Measurements from ENCODE around the gene IFNA13.

Gene IFNA13

DNA sequence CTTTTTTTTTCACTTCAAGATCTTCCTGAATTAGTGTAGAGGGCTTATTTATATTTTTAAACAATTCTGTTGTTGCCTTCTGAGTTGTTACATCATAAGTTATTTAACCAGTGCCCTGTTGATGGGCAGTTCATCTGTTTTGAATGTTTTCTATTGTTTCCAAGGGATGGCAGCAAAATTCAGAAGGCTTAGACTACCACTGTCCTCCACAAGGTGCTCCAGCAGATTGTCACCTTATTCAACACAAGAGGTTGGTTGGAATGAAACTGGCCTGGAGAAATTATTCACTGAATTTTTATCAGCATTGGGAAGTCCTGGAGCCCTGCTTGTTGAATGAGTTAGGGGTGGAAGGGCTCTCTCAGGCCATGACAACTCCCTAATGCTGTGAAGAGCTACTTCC, 31.4 kb downstream of the IFNA13 start:
- no peak overlapping the region for H3K4me2 ChIP-seq (ENCODE audit: insufficient read depth, low read length, poor library complexity, severe bottlenecking)
- peaks cover 5% of the 10 kb centered on the region for H3K79me1 ChIP-seq (ENCODE audit: low read depth, low read length)
- H2BK15ac ChIP-seq (ENCODE audit: low read length) = no peak overlapping the region
- peaks cover 0 to 25% of the 10 kb centered on the region in 2 donors for H3K36me3 ChIP-seq (replicated peaks in 1 of 2; ENCODE audit: control insufficient read depth in 2 of 2, insufficient read depth in 2 of 2, low read length in 2 of 2)
- peaks cover 0 to 5% of the 10 kb centered on the region in 2 donors for H3K9me3 ChIP-seq (replicated peaks in 1 of 2; ENCODE audit: control insufficient read depth in 2 of 2, insufficient read depth in 1 of 2, low read depth in 1 of 2, low read length in 2 of 2)
- no peak overlapping the region for H2AK5ac ChIP-seq (ENCODE audit: low read depth, low read length)
- H2AFZ ChIP-seq (ENCODE audit: low read length) = peak overlapping the region; percentile 61
- no peak overlapping the region for H4K8ac ChIP-seq (ENCODE audit: low read depth, low read length)
- no peak overlapping the region for H3K14ac ChIP-seq (ENCODE audit: low read length)
- no peak overlapping the region for H3K18ac ChIP-seq (ENCODE audit: low read length)
- no peak for DNase-seq (ENCODE audit: low spot score)
- peaks cover 0 to 7% (median 0%) of the 10 kb centered on the region in 3 experiments for H3K27me3 ChIP-seq (ENCODE audit: control insufficient read depth in 3 of 3, insufficient read depth in 3 of 3, low read depth in 1 of 3, low read length in 3 of 3)
- no peak overlapping the region for H2BK120ac ChIP-seq (ENCODE audit: low read depth, low read length)
- no peak overlapping the region for H3K23ac ChIP-seq (ENCODE audit: low read depth, low read length, poor library complexity)
- H2BK12ac ChIP-seq (ENCODE audit: low read length) = no peak overlapping the region
- no peak overlapping the region for H3K9ac ChIP-seq (ENCODE audit: low read depth, low read length, poor library complexity)
- peaks cover 6 to 16% of the 10 kb centered on the region in 2 donors for H3K4me1 ChIP-seq (ENCODE audit: control insufficient read depth in 2 of 2, insufficient read depth in 1 of 2, low read depth in 1 of 2, low read length in 2 of 2)
- H3K4me3 ChIP-seq (ENCODE audit: low read length in 2 of 2) = no peak overlapping the region
- H3K27ac ChIP-seq (replicated peaks; ENCODE audit: low read length) = no peak overlapping the region
- H4K91ac ChIP-seq (ENCODE audit: low read depth, low read length, poor library complexity) = no peak overlapping the region
- H2BK5ac ChIP-seq (ENCODE audit: low read length) = no peak overlapping the region
- no peak overlapping the region for H3K4ac ChIP-seq (ENCODE audit: low read length)

DNA sequence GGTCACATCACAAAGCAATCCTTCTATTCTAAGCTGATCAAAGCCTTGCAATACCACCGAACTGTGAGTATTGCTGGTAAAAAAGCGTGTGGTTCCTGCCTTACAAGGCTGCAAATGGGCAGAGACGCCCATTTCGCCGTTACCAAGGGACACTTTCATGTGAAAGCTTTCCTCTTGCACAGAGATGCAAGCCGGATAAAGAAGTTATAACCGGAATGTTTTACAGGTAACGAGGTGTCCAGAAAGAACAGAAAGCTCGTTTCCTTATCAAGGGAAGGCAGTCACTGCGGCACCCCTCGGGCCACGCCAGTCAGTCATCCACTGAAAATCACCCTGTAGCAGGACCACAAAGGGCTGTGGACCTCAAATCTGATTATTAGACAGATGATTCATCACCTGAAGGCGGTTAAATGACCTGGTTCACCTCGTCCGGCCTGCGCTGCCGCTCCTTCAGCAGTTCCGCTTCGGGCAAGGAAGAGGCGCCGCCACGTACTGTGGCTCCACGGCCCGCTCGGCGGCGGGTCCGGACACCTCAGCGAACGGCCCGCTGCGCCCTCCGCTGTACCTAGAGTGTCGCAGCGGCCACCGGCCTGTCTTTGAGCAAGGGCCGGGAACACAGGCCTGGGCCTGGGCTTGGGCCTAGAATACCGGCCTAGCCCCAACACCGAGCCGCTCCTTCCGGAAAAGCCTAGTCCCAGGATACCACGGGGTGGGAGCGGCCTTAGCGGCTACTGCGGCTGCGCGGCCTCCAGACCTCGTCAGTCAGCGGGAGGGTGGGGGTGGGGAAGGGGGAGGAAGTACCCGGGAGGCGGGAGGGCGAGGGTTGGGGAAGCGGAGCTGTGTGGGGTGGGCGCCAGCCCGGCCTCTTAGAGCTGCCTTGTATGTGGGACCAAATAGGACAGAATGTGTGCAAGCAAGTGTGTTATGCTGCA, 32.9 kb downstream of the IFNA13 start, which contains the start of gene KLHL9:
Gene KLHL9, minus strand, starts transcription at position 704 of the 932 bp plus-strand sequence. Its CDS starts 545 bp downstream, at position 159.
- Histone ChIP-seq H4K91ac (ENCODE audit: low read depth, low read length, poor library complexity) (no peak within 1 kb of the TSS), H3K18ac (ENCODE audit: low read length) (peak within 1 kb of the TSS; percentile 99)

DNA sequence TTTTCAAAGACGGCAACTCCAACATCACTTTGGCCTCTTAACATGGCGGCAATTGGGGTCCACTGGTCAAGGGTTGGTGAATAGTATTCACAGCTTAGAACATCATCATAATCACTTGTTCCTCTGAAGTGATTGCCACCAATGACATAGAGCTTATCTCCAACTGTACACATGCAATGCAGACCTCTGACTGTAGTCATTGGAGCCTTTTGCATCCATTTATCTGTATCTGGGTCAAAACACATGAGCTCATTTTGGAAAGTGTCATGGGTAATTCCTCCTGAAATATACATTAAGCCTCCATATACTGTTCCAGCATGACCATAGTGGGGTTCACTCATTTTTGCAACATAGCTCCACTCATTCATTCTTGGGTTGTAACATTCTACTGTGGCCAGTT, 34.6 kb downstream of the IFNA13 start:
- H3K27ac ChIP-seq (replicated peaks; ENCODE audit: low read length) = no peak overlapping the region

More for the DNA sequence above, 32.9 kb downstream of the IFNA13 start, which contains the start of gene KLHL9:
- H3K4me1 ChIP-seq (ENCODE audit: control insufficient read depth in 2 of 2, insufficient read depth in 1 of 2, low read depth in 1 of 2, low read length in 2 of 2) = peaks cover 6 to 16% of the 10 kb centered on the region in 2 donors
- peak within 1 kb of the TSS; percentile 92 to 95 for H3K4me3 ChIP-seq (ENCODE audit: low read length in 2 of 2)
- H3K4me2 ChIP-seq (ENCODE audit: insufficient read depth, low read length, poor library complexity, severe bottlenecking) = peak within 1 kb of the TSS; percentile 65
- no peak within 1 kb of the TSS for H2BK15ac ChIP-seq (ENCODE audit: low read length)
- H4K8ac ChIP-seq (ENCODE audit: low read depth, low read length) = peak within 1 kb of the TSS; percentile 84
- H3K79me1 ChIP-seq (ENCODE audit: low read depth, low read length) = peaks cover 5% of the 10 kb centered on the region
- peak within 1 kb of the TSS; percentile 94 for H2AFZ ChIP-seq (ENCODE audit: low read length)
- peak within 1 kb of the TSS; percentile 99 for H3K14ac ChIP-seq (ENCODE audit: low read length)
- H3K23ac ChIP-seq (ENCODE audit: low read depth, low read length, poor library complexity) = peak within 1 kb of the TSS; percentile 11
- H2BK120ac ChIP-seq (ENCODE audit: low read depth, low read length) = no peak within 1 kb of the TSS
- peak; percentile 87 for DNase-seq (ENCODE audit: low spot score)
- H3K9me3 ChIP-seq (replicated peaks in 1 of 2; ENCODE audit: control insufficient read depth in 2 of 2, insufficient read depth in 1 of 2, low read depth in 1 of 2, low read length in 2 of 2) = peaks cover 0 to 5% of the 10 kb centered on the region in 2 donors
- H2BK5ac ChIP-seq (ENCODE audit: low read length) = no peak within 1 kb of the TSS
- no peak within 1 kb of the TSS for H3K4ac ChIP-seq (ENCODE audit: low read length)
- WGBS, 2 donors (ENCODE audit: extremely low coverage in 2 of 2, insufficient read length in 2 of 2, insufficient replicate concordance in 1 of 2) = no CpG with 5 or more reads among the region's 55 CpGs
- peak within 1 kb of the TSS; percentile 59 for H3K27ac ChIP-seq (replicated peaks; ENCODE audit: low read length)
- H3K36me3 ChIP-seq (replicated peaks in 1 of 2; ENCODE audit: control insufficient read depth in 2 of 2, insufficient read depth in 2 of 2, low read length in 2 of 2) = peaks cover 0 to 40% of the 10 kb centered on the region in 2 donors
- no peak within 1 kb of the TSS for H2AK5ac ChIP-seq (ENCODE audit: low read depth, low read length)
- H3K9ac ChIP-seq (ENCODE audit: low read depth, low read length, poor library complexity) = peak within 1 kb of the TSS; percentile 96
- H3K27me3 ChIP-seq (ENCODE audit: control insufficient read depth in 3 of 3, insufficient read depth in 3 of 3, low read depth in 1 of 3, low read length in 3 of 3) = peaks cover 0 to 7% (median 0%) of the 10 kb centered on the region in 3 experiments
- H2BK12ac ChIP-seq (ENCODE audit: low read length) = no peak within 1 kb of the TSS

More for the DNA sequence above, 34.6 kb downstream of the IFNA13 start:
- no peak overlapping the region for H3K4ac ChIP-seq (ENCODE audit: low read length)
- H2BK15ac ChIP-seq (ENCODE audit: low read length) = no peak overlapping the region
- no peak overlapping the region for H2BK5ac ChIP-seq (ENCODE audit: low read length)
- no peak overlapping the region for H4K8ac ChIP-seq (ENCODE audit: low read depth, low read length)
- H2BK120ac ChIP-seq (ENCODE audit: low read depth, low read length) = no peak overlapping the region
- no peak overlapping the region for H3K14ac ChIP-seq (ENCODE audit: low read length)
- H3K79me1 ChIP-seq (ENCODE audit: low read depth, low read length) = peaks cover 5% of the 10 kb centered on the region
- no peak overlapping the region for H3K4me2 ChIP-seq (ENCODE audit: insufficient read depth, low read length, poor library complexity, severe bottlenecking)
- no peak overlapping the region for H3K23ac ChIP-seq (ENCODE audit: low read depth, low read length, poor library complexity)
- no peak overlapping the region for H2AFZ ChIP-seq (ENCODE audit: low read length)
- H3K9me3 ChIP-seq (replicated peaks in 1 of 2; ENCODE audit: control insufficient read depth in 2 of 2, insufficient read depth in 1 of 2, low read depth in 1 of 2, low read length in 2 of 2) = peaks cover 0 to 5% of the 10 kb centered on the region in 2 donors
- no peaks in the 10 kb centered on the region for H3K27me3 ChIP-seq (ENCODE audit: control insufficient read depth in 3 of 3, insufficient read depth in 3 of 3, low read depth in 1 of 3, low read length in 3 of 3)
- no peak for DNase-seq (ENCODE audit: low spot score)
- no peak overlapping the region for H2AK5ac ChIP-seq (ENCODE audit: low read depth, low read length)
- peaks cover 6 to 16% of the 10 kb centered on the region in 2 donors for H3K4me1 ChIP-seq (ENCODE audit: control insufficient read depth in 2 of 2, insufficient read depth in 1 of 2, low read depth in 1 of 2, low read length in 2 of 2)
- H3K9ac ChIP-seq (ENCODE audit: low read depth, low read length, poor library complexity) = no peak overlapping the region
- peaks cover 0 to 56% of the 10 kb centered on the region in 2 donors for H3K36me3 ChIP-seq (replicated peaks in 1 of 2; ENCODE audit: control insufficient read depth in 2 of 2, insufficient read depth in 2 of 2, low read length in 2 of 2)
- no peak overlapping the region for H2BK12ac ChIP-seq (ENCODE audit: low read length)
- WGBS, 2 donors (ENCODE audit: extremely low coverage in 2 of 2, insufficient read length in 2 of 2, insufficient replicate concordance in 1 of 2) = no CpG with 5 or more reads among the region's 2 CpGs
- H3K18ac ChIP-seq (ENCODE audit: low read length) = no peak overlapping the region
- H4K91ac ChIP-seq (ENCODE audit: low read depth, low read length, poor library complexity) = no peak overlapping the region
- peak overlapping the region in 1 of 2 donors; percentile 11 for H3K4me3 ChIP-seq (ENCODE audit: low read length in 2 of 2)
